ENCODE measurements around the gene SRGAP3.

The SRGAP3 gene

DNA sequence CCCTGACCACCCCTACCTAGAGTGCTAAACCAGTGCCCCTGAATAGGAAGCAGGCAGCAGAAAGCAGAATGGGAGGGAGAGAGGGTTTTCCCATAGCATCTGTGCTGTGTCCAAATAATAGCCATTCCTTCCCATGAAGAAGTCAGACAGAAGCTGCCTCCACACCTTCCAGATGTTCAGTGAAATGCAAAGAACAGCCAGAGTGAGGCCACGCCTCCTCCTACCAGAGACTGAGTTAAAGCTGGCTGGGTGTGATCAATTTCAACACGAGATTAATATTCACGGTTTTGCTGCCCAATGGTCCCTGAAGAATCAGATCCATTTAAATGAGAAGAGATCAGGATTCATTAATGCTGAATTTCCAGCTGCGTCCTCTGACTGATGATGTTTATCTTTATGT is 111.8 kb downstream of the SRGAP3 start:
- DNase-seq: no peak

- DNase-seq: no peak
Observed at GRCh38 chr3:9136746-9137465, 112.5 kb downstream of the SRGAP3 start.

DNA sequence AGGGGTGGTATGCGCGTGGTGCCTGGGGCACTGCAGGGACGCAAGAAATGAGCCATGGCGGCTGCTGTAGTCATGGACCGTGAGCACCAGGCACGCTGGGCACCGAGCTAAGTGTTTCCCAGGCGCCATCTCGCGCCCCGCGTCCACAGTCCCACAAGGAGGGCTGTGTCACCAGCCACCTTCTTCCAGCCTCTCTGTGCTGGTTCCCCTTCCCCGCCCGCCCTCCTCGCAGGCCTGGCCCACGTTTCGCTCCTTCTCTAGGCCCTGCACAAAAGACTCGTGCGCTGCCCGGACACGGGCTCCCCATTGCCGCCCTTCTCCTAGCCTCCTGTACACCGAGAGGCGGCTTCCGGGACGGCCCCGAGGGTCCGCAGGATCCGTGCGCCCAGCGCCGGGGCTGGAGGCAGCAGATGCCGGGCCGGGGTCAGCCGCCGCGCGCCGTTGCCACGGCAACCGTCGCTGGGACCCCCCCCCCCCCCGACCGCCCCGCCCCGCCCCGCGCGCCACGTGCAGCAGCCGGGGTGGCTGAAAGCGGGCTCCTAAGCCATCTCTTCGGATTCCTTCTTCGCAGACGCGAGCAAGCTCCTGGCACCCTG is 113.4 kb downstream of the SRGAP3 start:
- peak; percentile 29 for DNase-seq

DNA sequence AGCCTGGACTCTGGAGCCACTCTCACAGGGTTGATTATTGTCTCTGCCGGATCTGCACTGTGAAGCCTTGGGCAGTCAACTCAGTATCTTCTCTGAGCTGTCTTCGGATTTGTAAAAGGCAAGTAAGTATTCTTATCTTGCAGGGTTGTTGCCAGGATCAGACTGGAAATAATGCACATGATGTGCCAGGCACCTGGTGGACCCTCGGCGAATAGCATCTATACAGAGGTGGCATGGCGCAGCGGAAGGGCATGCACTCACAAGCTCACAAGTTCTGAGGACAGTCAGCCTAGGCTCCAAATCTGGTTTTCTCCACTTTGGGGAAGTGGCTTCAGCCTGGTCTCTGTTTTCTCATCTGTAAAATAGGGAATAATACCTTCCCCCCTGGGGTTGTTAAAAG is 113.9 kb downstream of the SRGAP3 start:
- peak; percentile 23 for DNase-seq

- no peak for DNase-seq
Observed at GRCh38 chr3:9133656-9134055, 115.8 kb downstream of the SRGAP3 start.

GRCh38 chr3:9130345-9131305 is 118.8 kb downstream of the SRGAP3 start:
- DNase-seq: no peak

DNA sequence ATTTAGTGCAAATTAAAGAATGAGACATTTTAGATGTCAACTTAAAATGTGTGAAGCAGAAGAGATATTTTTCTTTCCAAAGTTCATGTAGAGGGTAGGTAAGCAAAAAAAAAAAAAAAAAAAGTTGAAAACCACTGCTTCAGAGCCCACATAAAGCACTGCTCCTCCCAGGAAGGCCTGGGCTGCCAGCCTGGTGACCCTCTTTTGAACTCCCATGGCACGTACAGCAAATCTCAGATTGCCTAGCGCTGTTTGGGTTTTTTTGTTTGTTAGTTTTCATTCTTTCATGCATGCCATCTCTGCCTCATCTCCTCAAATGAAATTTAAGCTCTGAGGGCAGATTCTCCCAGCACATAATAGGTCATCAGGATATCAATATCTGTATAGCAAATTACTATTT is 120.1 kb downstream of the SRGAP3 start:
- no peak for DNase-seq

DNA sequence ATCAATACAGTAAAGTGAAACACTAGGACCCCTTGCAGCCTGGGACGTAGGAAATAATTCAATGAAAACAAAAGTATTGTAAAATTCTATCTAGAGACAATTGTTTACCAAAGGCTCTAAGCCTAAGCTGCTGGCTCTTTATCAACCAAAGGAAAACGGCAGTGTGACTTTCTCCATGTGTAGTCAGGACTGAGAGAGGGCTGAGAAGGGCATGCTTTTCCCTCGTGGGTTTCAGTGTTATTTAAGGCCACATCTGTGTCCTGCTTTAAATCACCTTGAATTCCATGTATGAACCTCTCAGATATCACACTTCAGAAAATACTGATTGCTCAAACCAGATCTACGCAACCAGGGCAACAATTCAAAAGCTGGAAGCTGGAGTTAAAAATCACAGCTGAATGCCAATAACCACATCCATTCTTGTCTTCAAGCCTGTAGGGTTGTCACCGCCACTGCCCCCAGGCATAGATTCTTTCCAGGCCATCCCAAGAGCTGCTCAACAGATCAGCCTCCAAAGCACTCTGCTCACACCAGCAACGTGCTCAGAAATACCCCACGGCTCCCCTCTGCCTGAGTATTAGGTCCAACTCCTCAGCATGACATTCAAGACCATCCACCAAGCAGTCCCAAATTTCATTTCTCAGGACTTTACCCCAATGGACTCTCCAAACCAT is 124.0 kb downstream of the SRGAP3 start:
- no peak for DNase-seq

- no peak for DNase-seq
Observed at GRCh38 chr3:9124730-9125129, 124.7 kb downstream of the SRGAP3 start.

- DNase-seq: no peak
Observed at GRCh38 chr3:9123840-9124239, 125.6 kb downstream of the SRGAP3 start.

- DNase-seq: no peak
Observed at GRCh38 chr3:9122732-9123364, 126.6 kb downstream of the SRGAP3 start.

GRCh38 chr3:9121366-9122001 is 128.0 kb downstream of the SRGAP3 start:
- no peak for DNase-seq

GRCh38 chr3:9119331-9119730 is 130.1 kb downstream of the SRGAP3 start:
- DNase-seq: no peak

DNA sequence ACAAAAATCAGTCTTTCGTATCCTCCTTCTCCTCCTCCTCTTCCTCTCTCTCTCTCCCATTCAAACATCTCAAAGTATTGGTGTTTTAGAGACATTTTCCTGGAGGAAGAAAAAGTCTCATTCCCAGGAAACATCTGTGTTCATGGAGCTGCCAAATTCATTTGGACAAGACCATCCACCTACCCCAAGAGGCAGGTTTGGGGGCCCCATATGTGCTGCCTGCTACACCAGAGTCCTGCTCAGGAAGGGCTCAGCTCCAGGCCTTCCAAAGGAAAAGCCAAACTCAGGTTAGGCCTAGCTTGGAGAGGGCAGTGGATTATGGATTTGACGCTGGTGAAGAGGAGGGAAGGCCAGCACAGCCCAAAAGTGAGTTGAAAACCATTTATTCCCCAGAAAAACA is 131.2 kb downstream of the SRGAP3 start:
- no peak for DNase-seq

DNA sequence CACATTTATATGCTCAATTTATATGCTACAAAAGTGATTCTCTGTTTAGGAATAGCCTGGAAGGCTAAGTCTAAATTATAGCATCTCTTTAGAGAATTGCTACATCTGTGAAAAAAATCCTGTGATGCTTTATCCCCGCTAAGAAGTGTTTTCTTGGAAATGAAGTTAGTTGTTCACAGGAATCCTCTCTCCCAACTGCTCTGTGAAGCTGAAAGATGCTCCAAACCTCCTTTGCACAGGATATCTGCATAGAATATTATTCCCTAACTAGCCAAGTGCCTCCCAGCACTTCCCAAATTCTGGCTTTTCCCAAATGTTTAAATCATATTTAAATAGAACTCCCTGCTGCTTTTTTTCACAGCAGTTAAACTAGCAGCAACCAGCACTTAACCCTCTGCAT is 132.2 kb downstream of the SRGAP3 start:
- DNase-seq: no peak

GRCh38 chr3:9116336-9116735 is 133.1 kb downstream of the SRGAP3 start:
- DNase-seq: no peak

DNA sequence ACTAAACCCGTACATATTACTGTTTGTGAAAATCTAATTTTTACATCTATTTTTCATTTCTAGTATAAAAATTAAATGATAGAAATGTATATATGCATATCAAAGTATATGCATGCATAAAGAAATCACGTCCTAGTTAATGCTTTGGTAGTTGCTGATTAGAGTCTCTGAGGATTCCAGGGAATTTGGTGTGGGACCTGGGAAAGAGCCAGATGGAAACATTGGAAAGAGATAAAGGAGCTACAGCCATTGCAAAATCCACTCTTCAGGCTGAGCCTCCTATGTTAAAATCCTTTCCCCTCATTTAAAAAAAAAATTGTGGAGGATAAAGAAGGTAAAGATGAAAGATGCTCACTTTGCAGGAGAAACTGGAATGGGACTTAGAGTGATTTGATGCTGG is 134.1 kb downstream of the SRGAP3 start:
- no peak for DNase-seq

GRCh38 chr3:9113040-9113439 is 136.4 kb downstream of the SRGAP3 start:
- DNase-seq: no peak

GRCh38 chr3:9111866-9112265 is 137.6 kb downstream of the SRGAP3 start:
- DNase-seq: no peak

DNA sequence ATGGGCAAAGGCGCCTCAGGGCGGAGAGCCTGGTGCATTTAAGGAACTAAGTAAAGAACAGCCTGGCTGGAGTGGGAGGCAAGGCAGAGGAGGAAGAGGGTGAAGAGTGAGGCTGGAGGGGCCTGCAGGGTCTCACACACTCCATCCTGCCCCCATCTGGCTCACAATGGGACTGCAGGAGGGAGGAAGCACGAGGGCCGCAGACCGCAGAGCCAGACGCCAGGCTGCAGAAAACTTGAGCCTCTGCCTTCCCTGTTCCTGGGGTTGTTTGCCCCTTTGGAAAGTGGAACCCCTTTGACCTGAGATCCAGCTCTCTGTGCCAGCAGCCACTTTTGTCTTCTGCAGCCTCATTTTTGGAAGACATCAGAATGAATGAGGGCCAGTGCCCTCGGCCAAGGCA is 138.0 kb downstream of the SRGAP3 start:
- no peak for DNase-seq

- no peak for DNase-seq
Observed at GRCh38 chr3:9110802-9111201, 138.6 kb downstream of the SRGAP3 start.

DNA sequence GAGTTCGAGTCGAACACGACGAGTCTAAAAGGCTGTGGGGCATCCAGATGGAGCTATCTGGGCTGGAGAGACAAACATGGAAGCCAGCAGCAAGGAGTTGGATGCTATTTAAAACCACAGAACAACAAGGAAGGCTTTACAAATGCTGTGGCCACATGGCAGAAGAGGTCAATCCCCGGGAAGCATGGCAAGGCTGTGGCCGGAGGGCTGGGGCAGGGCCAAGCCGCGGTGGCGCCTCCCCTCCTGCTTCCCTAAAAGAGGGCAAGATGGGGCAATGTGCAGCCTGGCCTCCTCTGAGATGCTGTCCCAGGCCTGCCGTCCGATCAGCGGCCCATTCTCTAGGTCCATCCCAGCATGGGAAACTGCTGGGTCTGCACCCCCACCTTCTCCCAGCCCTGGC is 139.1 kb downstream of the SRGAP3 start:
- no peak for DNase-seq
